OCI-M1 (cell line): ENCODE measurements around the gene CD160.
"Not testable (repeated sequence)": the region's sequence is repeated elsewhere in the genome, so short reads cannot be mapped to it uniquely, and the experiment has no call there.

Source experiments
- DNase-seq: peaks from one replicate; lab custom pipeline; 2025; lab: John Stamatoyannopoulos, UW

The CD160 gene

DNA sequence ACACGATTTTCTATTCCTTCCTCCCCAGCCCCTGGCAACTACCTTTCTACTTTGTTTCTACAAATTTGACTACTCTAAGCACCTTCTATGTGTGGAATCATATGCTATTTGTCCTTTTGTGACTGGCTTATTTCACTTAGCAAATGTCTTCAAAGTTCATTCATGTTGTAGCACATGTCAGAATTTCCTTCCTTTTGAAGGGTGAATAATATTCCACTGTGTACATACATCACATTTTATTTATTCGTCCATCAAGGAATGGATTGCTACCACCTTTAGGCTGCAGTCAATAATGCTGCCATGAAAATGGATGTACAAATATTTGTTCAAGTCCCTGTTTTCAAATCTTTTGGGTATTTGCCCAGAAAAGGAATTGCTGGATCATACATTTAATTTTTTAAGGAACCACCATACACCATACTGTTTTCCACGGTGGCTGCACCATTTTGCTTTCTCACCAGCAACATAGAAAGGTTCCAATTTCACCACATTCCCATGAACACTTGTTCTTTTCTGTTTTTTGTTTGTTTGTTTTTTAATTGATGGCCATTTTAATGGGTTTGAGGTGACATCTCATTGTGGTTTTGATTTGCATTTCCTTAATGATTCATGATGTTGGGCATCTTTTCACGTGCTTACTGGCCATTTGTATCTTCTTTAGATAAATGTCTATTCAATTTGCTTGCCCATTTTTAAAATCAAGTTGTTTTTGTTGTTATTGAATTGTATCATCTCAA is 8.8 kb upstream of the CD160 start:
- no peak for DNase-seq

DNA sequence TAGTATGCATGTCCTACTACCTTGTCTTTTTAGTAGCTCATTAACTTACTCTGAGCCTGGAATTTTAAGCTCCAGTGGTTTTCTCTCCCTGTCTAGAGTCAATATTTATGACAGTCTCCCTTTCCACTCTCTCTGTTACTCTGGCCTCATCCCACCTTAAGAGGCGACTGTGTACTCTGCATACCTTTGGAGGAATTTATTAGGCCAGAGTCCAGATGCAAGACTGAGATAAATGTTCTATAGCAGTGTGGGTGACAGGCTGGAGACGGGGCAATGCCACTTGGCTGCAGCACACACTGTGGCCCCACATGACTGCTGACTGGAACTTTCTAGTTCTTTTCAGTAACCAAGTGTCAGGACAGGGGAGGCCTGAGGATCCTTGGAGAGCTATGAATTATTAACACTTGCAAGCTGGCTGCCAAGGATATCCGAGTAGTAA is 8.1 kb upstream of the CD160 start:
- DNase-seq: no peak

GRCh38 chr1:145714524-145715111 is 4.7 kb upstream of the CD160 start:
- DNase-seq: no peak

DNA sequence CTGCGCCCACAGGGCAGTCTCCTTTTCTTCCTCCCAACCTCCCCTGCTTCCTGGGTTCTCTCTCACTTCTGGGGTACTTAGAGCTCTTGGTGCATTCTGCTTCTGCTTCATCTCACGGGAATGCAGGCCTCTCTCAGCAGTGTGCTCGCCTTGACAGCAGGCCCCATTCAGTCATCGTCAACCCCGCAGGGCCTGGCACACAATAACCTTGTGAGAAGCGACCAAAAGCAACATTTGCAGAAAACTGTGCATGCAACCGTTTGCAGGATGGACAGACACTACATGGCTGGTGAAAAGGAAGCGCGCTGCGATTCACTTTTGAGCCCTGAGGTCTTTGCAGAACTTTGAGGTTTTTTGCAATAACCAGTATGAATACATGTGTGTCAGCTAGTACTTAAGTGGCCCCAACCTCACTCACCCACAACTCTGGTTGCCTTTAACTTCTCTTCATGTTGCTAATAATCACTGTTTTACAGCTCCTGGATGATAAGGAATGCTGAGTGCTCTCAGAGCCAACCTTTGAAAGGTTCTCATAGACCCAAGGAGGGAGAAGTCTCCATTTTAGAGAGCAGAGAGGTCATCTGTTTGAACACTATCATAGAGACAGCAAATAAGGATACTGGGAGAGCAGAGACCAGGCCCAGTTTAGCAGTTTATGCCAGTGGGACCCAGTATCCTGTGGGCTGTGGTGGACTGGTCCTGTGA is 2.5 kb upstream of the CD160 start:
- DNase-seq: no peak

GRCh38 chr1:145717833-145718232 is 1.5 kb upstream of the CD160 start:
- no peak for DNase-seq

DNA sequence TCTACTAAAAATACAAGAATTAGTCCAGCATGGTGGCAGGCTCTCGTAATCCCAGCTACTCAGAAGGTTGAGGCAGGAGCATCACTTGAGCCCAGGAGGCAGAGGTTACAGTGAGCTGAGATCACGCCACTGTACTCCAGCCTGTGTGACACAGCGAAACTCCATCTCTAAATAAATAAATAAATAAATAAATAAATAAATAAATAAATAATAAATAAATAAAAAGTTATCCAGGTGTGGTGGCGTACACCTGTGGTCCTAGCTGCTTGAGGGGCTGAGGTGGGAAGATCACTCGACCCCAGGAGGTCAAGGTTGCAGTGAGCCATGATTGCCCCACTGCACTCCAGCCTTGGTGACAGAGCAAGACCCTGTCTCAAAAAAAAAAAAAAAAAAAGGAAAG is 834 bp upstream of the CD160 start:
- DNase-seq: not testable (repeated sequence)

DNA sequence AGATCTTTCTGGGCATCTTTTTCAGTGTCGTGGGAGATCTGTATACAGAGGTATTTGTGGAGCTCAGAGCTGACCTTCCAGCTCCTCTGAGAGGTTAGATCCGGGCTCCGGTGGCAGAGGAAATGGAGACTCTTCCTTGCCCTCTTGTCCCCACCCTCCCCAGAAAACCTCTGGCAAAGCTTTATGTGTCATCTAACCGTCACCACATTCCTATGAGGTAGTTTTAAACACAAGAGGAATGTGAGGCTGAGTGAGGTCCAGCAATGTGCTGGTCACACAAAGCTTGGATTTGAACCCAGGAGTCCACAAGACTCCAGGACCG is 1.2 kb downstream of the CD160 start:
- DNase-seq: no peak

- DNase-seq: peak; percentile 80
Observed at GRCh38 chr1:145720878-145721671, 1.8 kb downstream of the CD160 start.

- DNase-seq: not testable (repeated sequence)
Observed at GRCh38 chr1:145726193-145726592, 6.9 kb downstream of the CD160 start.

DNA sequence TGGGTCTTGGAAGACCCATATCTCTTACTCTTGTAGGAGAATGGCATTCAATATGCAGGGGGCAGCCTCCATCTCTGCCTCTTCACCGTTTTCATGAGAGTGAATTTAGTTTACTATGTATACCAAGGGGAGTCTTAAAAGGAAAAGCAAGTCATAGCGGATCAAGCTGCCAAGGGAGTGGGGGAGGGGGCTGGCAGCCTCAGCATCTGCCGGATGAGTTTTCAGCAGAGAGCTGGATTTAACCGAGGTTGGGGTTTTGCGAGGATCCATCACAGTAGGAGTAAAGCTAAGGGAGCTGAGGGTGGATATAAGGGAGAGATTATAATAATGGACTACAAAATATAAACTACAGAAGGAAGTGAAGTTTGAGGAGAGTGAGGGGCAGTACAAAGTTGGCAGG is 9.9 kb downstream of the CD160 start:
- no peak for DNase-seq

DNA sequence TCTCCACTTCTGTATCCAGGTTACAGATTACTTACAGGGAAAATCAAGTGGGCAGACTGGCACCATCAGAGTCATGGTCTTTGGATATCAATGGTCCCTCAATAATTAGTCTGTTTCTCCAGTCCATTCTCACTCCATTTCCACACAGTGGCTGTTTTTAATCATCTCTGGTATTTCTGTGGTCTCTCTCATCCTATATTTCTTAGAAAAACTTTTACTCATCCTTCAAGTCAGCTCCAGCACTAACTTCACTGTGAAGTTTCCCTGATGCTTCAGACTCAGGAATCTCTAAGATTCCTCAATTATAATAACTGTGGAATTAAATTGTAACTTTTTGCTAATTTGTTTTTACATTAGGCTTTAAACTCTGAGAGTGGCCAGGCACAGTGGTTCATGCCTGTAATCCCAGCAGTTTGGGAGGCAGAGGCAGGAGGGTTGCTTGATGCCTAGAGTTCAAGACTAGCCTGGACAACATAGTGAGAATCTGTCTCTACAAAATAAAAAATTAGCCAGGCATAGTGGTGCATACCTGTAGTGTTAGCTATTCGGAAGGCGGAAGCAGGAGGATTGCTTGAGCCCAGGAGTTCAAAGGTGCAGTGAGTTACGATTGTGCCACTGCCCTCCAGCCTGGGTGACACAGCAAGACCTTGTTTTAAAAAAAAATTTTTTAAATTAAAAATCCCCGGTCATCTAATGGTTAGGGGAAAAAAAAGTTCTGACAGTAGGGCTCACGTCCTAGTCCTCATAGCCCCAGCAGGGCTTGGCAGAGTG is 10.6 kb downstream of the CD160 start:
- DNase-seq: no peak

- DNase-seq: no peak
Observed at GRCh38 chr1:145730467-145730866, 11.2 kb downstream of the CD160 start.

GRCh38 chr1:145730900-145731299 is 11.6 kb downstream of the CD160 start:
- DNase-seq: no peak

DNA sequence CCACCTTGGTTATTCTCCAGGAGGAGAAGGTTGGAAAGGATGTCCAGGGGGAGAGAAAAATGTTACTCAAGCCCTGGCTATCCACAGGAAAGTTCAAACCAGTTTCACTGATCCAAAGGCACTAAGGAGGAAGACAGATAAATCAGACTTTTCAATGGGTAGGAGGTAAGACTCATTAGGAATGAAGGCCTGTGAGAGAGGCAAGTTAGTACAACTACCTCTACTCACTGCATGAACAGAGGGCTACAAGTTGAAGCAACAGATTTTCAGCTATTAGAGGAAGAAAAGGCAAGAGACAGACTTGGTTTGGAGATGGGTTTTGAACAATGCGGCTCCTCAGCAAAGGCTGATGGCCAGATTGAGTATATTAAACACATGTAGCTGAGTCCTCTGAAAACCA is 16.9 kb downstream of the CD160 start:
- DNase-seq: no peak

DNA sequence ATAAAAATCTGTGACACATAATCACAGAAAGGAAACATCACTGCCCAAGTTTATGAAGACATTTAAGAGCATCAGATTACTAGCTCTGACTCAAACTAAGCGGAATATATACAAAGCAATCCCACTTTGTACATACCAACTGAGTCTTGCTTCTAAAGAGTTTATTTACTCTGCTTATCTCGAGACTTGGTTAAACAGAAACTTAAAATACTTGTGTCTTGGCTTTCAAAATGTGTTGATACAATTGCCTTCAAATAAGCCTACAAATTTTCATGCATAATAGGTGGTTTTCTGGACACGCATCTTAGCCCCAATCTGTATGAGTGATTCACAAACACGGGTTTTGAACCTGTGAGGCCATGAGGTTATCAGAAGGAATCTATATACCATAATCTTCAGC is 21.0 kb downstream of the CD160 start:
- no peak for DNase-seq

DNA sequence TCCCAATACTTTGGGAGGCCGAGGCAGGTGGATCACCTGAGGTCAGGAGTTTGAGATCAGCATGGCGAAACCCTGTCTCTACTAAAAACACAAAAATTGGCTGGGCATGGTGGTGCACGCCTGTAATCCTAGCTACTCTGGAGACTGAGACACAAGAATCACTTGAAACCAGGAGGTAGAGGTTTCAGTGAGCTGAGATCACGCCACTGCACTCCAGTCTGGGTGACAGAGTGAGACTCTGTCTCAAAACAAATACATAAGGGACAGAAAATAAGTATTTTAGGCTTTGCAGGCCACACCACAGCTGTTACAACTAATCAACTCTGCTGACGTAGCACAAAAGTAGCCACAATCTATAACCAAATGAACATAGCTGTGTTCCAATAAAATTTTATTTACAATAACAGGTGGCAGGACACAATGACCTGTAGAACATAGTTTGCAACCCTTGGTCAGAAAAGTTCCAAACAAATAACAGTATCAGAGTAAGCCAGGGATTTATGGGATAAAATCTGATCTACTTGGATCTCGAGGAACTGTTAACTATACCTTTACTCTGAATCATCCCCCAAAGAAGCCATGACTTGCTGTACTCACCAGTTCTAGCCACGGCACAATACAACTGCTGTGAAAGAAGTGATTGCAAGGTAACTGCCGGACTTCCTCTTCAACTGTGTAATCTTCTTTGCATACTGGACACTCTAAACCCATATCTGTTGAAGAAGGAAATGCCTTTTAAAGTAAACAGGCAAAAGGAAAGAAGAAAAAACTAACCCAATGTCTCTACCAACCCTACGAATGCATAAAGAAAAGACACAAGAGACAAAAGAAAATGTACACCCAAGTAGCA is 28.3 kb downstream of the CD160 start:
- peak; percentile 21 for DNase-seq

DNA sequence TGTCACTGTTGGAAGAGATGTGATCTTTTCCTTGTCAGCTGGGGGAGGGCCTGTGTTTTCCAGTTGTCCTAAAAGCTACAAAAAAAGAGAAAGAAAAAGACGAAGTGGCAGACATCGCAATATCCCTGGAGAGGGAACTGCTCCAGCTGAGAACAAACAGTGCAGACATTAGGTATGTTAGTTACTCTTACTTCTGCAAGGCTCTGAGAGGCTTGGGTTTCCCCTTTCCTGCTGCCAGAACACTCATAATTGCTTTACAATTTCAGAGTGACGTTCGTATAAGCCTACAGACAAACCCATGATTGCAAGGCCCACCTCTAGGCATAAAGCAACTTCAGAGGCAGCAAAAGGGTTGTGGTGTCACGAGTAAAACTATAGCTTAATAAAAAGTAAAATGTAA is 31.1 kb downstream of the CD160 start:
- DNase-seq: no peak

DNA sequence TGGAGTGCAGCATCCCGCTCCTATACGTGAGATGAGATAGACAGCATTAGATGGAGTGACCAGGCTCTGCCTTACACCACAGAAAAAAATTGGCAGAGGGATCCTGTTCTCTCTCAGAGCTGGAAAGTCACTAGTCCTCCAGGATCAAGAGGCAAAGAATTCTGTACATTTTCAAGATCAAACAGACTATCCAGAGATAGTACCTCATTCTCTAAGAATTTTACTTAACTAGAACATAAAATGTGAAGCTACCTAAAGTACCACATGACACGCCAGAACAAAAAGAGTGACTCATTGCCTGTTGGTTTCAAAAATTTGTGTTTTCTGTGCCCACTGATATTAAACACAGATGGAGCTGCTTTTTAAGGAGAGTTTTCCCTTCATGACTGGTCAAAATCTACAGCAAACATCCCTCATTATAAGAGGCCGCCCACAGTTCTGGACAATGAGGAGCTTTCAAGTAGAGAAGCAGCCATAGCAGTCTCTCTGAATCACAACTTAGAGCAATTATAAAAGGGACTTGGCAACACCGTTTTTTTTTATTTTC is 32.3 kb downstream of the CD160 start:
- DNase-seq: no peak

DNA sequence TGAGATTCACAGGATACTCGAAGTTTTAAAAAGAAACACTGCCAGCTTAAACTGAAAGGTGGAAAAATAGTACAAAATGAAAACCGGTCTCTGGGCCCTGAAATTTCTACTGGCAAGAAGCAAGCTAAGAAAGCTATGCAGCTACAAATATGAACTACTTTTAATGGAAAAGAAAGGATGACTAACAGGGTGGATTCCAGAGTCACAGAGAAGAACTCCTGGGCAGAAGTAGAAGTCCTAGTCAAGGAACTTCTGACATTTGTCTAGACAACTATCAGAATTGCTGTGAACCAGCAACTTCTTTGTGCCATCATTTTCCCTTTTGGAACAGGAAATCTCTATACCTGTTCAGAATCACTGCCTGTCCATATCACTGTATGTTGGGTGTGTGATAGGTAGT is 38.1 kb downstream of the CD160 start:
- DNase-seq: no peak

GRCh38 chr1:145758116-145758515 is 38.8 kb downstream of the CD160 start:
- no peak for DNase-seq

DNA sequence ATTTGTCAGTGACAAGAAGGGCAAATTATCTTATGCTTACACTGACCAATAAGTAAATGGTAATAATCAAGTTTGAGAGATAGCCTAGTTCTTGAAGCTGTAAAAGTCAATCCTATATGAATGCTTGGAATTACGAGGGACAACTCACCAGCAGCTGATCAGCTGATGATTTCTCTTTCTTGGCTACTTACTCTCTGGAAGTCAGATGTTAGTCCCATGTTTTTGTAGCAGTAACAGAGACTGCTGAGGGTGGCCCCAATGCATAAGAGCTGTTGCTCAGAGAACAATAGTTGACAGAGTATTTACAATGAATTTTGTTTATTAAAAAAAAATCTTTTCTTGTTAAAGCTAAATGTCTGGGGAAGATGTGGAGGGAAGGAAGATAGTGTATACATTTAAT is 39.3 kb downstream of the CD160 start:
- no peak for DNase-seq
